Measurements from ENCODE around the gene C2CD4B.

The C2CD4B gene, protein sequence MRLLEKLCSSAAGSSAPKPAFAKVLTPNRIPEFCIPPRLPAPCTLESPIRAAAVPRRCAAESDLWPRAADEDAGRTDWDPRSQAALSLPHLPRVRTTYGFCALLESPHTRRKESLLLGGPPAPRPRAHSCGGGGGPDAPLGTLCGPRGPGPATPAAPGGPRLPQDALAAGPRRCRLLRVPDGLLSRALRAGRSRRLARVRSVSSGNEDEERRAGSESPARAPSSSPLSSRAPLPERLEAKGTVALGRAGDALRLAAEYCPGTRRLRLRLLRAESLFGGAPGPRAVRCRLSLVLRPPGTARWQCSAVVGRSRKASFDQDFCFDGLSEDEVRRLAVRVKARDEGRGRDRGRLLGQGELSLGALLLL

DNA sequence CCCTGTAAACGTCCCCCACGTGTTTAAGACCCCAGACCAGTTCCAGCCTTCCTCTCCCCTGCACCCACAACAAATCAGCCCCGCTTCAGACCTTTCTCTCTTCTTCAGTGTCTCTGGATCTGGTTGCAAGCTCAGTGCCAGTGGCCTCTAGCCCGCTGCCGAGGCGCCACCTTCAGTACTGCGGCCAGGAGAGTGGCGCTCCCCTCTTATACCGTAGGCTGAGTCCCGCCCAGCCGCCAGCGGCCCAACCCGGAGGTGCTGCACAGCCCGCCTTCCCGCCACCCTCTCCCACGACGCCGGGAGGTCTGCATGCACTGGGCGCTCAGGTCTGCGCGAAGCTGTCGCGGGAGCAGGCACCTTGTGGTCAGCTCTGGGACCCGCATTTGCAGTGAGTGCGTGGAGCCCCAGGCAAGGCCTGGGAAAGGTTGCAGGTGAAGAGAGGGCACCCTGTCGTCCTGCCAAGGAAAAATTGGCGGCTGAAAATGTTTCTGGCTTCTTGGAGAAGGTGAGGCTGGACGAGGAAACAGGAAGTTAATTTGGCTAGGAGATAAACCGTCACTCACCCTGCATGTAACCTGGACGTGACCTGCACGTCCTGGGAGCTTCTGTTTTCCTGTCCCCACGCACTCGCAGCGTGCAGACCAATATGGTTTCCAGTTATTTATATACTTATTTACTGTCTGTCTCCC lies at the start of gene C2CD4B:
Gene C2CD4B (minus strand): TSS at position 182 of the 689 bp plus-strand sequence. CDS start 301 bp downstream, outside the sequence.
- DNase-seq, result no peak

DNA sequence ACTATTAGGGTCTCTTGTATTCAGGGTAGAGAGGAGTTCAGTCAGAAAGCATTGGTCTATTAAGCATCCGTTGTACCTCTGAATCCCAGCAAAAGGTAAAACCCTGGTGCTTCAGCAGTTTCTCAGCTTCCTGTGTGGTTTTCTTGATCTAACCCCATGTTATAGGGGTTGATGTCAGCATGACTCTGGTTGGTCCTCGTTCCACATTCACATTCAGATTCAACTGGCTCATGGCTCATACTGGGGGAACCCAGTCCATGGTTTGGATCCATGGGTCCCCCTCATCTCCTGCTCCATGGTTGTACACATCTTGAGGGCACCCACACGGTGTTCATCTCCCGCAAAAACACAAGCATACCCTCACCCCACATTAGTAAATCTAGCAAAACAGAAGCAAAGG lies 47.7 kb upstream of the C2CD4B start:
- DNase-seq, result no peak

DNA sequence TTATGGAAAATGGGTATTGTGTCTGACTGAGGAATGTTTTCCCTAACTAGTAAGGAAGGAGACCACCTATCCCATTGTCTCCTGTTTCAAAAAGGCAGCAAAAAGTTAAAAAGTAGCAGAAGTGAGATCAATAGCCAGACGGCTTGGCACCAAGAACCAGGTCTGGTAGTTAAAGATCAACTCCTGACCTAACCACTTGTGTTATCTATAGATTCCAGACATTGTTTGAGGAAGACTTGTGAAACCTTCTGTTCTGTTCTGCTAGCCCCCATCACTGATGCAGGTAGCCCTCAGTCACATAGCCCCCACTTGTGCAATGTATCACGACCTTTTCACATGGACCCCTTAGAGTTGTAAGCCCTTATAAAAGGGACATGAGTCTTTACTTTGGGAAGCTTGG lies 46.3 kb upstream of the C2CD4B start:
- DNase-seq, result no peak

GRCh38 chr15:62209821-62210220 lies 44.7 kb upstream of the C2CD4B start:
- no peak for DNase-seq

- DNase-seq, result no peak
These were observed 44.2 kb upstream of the C2CD4B start for GRCh38 chr15:62209322-62209721.

DNA sequence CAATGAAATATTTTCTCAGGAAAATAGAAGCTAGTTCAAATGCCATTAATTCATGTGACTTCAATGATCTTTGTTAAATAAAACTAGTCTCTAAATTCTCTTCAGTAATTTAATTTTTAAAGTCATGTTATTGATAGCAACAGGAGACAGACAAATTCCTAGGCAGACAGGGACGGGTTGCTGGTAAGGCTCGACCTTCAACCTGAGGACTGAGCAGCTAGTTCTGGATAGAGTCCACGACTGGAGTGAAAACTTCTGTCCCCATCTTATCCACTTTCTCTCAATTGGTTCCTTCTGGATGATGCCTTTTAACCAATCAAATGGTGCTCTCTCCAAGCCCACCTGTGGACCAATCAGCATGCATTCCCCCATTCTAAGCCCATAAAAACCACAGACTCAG lies 43.8 kb upstream of the C2CD4B start:
- DNase-seq, result no peak

DNA sequence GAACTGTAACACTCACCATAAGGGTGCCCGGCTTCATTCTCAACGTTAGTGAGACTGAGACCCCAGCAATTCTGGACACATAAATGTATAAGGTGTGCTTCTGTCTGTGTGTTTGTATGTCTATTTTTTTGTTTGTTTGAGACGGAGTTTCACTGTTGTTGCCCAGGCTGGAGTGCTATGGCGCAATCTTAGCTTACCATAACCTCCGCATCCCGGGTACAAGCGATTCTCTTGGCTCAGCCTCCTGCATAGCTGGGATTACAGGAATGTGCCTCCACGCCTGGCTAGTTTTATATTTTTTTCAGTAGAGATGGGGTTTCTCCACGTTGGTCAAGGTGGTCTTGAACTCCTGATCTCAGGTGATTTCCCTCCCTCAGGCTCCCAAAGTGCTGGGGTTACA lies 43.3 kb upstream of the C2CD4B start:
- no peak for DNase-seq

GRCh38 chr15:62190675-62191074 lies 25.6 kb upstream of the C2CD4B start:
- DNase-seq, result no peak

- no peak for DNase-seq
These were observed 25.2 kb upstream of the C2CD4B start for GRCh38 chr15:62190274-62190673.

DNA sequence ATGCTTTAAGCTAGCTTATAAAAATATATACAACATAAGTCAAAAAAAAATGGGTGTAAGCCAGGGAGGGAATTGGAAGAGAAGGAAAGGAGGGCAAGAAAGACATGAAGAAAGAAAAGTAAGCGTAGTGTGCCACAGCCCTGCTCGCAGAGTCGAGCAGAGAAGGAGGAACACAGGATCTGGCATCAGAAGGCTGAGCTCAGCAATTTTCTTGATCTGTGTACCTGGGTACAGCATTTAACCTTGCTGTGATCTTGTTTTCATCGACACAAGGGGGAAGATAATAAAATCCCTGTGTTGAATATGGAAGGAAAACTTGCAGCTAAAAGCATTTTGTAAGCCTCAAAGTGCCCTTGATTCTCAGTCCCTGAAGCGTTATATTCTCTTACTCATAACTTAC lies 23.7 kb upstream of the C2CD4B start:
- no peak for DNase-seq

GRCh38 chr15:62187910-62188309 lies 22.8 kb upstream of the C2CD4B start:
- no peak for DNase-seq

DNA sequence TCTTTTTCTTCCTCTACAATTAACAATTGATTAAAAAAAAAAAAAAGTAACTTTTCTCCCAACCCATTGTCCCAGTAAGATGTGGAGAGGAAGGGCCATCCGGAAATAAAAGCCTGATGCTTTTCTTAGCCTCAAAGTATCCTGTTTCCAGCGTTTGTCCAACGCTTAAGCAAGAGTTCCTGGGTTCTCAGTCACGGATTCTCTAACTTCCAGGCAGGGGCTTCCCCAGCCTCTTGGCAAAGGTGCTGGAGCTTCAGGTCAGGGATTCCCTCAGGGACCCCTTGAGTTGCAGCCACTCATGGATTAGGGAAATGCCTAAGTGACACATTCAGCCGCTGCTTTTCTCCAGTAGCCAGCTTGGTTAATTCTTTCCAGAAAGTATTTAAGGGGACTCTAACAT lies 22.3 kb upstream of the C2CD4B start:
- no peak for DNase-seq

DNA sequence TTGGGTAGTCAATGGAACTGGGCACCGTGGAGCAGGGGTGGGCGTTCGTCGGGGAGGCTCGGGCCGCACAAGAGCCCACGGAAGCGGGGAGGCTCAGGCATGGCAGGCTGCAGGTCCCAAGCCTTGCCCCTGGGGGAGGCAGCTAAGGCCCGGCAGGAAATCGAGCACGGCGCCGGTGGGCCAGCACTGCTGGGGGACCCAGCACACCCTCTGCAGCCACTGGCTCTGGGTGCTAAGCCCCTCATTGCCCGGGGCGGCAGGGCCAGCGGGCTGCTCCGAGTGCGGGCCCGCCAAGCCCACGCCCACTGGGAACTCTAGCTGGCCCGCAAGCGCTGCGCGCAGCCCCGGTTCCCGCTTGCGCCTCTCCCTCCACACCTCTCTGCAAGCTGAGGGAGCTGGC lies 21.5 kb upstream of the C2CD4B start:
- no peak for DNase-seq

DNA sequence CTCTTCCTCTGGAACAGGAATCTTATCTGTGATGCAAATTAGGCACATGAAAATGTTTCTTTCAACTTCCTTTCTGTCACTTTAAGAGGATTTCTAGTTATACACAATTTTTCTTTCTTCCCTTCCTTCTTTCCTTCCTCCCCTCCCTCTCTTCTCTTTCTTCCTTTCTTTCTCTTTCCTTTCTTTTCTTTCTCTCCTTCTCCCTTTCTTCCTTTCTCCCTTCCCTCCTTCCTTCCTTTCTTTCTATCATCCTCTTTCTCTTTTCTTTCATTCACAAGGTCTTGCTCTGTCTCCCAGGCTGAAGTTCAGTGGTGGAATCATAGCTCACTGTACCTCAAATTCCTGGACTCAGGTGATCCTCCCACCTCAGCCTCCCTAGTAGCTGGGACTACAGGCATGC lies 18.0 kb upstream of the C2CD4B start:
- no peak for DNase-seq

DNA sequence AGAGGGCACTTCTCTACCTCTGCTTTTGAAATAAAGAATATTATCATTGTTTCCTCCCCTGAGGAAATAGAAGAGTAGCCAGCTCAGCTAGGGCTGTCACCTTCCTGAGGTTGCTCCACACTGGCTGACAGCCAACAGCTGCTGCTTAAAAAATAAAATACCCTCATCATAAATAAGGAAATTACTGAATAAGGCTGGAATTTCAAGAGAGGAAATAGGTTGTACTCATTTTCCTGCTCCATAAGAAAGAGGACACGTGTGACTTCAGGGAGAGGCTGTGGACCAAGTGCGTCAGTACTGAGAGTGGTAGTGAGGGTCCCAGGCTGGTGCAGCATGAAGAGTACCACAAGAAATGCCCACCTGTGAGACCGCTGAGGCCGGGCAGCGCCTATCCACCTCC lies 8.1 kb upstream of the C2CD4B start:
- DNase-seq, result no peak

- no peak for DNase-seq
These were observed 6.8 kb upstream of the C2CD4B start for GRCh38 chr15:62171882-62172281.

DNA sequence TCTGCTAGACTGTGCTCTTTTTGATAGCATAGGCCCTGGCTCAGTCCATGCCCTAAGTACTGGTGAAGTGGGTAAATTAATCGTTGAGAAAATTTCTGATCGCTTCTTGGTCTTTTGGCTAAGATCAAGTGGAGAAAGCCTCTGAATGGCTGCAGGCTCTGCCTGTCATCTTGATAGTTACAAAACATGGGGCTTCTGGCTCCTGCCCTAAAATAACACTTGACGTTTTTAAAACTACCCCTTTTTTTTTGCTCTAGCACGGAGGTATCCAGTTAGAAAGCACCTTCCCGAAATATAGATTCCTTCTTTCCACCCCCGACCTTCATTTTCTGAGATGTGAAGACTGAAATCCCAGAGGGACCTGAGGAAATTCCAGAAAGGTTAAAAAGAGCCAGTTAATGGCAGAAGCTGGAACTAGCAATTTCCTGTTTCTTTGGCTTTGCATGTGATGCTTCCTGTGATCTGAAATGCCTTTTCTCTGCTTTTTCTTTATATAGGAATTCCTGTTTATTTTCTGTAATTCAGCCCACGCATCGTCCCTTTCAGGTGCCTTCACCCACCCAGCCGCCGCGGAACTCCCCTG lies 799 bp upstream of the C2CD4B start:
- no peak for DNase-seq

DNA sequence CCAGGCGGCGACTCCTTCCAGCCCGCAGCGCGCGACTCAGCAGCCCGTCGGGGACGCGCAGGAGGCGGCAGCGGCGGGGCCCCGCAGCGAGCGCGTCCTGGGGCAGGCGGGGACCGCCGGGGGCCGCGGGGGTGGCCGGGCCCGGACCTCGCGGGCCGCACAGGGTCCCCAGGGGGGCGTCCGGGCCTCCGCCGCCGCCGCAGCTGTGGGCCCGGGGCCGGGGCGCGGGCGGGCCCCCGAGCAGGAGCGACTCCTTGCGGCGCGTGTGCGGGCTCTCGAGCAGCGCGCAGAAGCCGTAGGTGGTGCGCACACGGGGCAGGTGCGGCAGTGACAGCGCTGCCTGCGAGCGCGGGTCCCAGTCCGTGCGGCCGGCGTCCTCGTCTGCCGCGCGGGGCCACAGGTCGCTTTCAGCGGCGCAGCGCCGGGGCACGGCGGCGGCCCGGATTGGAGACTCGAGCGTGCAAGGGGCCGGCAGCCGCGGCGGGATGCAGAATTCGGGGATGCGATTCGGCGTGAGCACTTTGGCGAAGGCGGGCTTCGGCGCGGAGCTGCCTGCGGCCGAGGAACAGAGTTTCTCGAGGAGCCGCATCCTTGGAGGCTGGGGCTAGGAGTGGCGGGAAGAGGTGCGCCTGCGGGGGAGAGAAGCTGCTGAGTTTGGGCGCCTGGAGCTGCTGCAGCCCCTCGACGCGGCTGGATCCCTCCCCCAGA lies 535 bp downstream of the C2CD4B start:
- DNase-seq, result no peak

- no peak for DNase-seq
These were observed 1.1 kb downstream of the C2CD4B start for GRCh38 chr15:62164014-62164395.

DNA sequence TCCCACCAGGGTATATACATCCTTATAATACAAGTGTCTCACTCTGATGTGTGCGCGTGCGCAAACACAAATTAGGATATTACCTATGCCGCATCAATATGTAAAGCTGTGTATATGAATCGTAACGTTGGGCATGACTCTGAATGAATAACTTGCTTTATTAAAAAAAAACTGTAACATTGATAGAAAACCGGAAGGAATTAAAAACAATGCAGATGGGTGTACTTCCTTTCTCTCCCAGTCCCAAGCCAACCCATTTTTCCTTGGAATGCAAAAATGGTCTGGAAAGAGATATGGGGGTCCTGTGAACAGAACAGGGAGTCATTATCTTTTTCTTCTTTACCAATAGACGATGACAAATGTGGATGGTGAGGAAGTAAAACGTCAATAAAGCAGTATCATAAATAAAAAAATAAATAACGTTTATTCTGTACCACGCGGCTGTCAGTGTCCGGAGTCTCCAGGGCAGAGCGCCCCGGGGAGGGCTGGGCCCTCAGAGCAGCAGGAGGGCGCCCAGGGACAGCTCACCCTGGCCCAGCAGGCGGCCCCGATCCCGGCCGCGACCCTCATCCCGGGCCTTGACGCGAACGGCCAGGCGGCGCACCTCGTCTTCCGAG lies 1.6 kb downstream of the C2CD4B start:
- DNase-seq, result no peak

- DNase-seq, result no peak
These were observed 11.9 kb downstream of the C2CD4B start for GRCh38 chr15:62153228-62153627.

DNA sequence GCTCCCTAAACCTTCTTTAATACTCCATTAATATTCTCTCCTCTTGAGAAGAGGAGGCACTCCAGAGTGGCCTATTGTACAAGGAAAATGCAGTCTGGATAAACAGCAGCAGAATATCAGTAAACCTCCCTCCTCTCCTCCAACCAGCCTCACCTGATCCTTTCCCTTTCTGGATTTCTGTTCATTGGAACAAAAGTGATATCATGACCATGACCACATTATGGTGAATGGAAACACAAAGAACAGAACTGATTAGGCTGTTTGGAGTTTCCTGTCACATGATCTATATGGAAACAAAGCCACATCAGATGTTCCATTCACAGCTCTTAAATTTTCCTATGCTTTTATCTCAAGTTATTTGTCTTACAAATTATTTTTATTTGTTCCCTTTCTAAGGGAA lies 14.6 kb downstream of the C2CD4B start:
- no peak for DNase-seq

DNA sequence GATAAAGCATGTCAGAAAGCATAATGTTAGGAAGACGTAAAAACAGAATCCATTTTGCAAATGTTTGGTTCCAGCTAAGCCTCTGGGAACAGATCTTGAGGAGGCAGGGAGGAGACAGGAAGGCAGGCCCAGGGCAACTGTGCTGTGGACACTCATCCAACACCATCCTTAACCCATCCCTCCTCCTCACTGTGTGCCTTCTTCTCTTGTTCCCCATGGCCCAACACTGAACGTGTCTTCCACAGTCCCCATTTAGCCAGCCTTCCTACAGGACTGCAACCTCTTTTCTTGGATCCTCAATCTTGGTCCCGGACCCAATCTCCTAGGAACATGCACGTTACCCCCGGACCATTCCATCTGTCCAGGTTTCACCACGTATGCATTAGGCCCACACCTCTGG lies 15.4 kb downstream of the C2CD4B start:
- no peak for DNase-seq
